NK-92 (cell line): ENCODE results near the gene MLLT1.

ENCODE experiments used
- DNase-seq: peaks from one replicate; lab custom pipeline; 2025; ENCODE audit not compliant: unreplicated experiment; lab: John Stamatoyannopoulos, UW

Gene MLLT1

DNA sequence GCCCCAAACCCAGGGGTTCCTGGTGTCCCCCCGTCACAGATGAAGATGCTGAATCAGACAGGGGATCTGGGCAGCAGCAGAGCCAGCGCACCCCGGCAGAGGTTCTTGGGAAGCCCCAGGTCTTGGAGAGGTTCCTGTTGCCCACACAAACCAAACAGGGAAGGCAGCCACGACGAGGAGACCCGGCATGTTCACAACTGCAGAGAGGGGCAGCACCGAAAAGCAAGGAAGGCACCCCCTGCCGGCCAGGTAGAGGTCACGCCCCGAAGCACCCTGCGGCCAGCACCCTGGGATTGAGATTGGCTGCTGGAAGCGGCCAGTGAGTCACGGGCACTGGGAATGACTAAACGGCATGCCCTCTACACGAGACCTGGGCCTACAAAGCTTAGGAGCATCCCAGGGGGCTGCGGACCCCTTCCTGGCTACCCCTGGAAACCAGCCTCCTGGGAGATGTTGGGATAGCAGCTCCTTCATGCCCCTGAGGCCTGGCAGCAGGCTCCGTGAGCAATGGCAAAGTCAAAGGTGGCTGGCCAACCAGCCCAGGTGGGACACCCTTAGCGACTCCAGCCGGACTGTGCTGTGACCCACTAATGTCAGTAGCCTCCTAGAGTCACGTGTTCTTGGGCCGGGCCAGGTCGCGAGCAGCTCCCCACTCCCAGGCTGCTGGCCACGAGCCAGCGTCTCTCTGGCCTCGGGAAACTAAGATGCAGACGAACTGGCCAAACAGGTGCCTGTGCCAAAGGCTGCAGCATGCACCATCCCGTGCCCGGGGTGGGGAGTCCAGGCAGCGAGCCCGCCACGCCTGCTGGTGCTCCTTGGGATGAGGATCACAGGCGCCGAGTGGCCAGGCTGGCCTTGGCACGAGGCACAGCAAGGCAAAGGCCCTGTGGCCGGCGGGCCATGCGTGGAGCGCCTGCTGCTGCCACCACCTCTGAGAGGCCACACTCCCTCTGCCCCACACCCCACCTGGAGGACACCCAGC lies 43.2 kb downstream of the MLLT1 start:
- DNase-seq = no peak

GRCh38 chr19:6235031-6235951 lies 44.5 kb downstream of the MLLT1 start:
- DNase-seq = no peak

GRCh38 chr19:6234527-6234926 lies 45.2 kb downstream of the MLLT1 start:
- no peak for DNase-seq

DNA sequence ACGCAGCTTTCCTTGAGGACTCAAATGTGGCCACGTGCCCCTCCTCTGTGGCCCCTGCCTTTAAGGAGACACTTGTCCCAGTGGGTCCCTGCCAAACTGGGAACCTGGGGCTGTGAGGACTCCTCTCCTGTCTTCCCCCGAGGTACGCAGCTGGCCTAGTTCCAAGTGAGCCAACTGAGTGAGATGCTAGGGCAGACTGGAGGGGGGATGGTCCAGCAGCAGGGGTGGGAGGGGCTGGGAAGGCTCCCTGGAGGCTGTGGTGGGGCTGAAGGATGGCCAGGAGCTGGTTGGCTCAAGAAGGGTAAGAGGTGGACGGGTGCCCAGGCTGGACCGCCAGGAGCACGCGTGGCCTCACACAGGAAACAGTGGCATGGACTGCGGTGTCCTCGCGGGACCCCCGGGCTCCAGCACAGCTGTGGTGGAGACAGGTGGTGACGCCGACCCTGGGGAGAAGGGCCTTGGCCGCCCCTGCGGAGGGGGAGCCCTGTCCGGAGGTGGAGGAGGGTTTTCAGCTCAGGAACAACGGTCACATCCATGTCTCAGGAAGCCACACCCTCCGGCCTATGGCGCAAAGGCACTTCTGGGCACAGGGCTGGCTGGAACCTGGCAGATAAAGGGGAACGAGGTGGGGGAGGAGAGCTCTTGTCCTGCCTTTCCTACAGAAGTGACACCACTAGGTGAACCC lies 45.8 kb downstream of the MLLT1 start:
- DNase-seq = no peak

- DNase-seq = no peak
Observed at GRCh38 chr19:6233056-6233826, 46.5 kb downstream of the MLLT1 start.

GRCh38 chr19:6232601-6233055 lies 47.1 kb downstream of the MLLT1 start:
- DNase-seq = no peak

DNA sequence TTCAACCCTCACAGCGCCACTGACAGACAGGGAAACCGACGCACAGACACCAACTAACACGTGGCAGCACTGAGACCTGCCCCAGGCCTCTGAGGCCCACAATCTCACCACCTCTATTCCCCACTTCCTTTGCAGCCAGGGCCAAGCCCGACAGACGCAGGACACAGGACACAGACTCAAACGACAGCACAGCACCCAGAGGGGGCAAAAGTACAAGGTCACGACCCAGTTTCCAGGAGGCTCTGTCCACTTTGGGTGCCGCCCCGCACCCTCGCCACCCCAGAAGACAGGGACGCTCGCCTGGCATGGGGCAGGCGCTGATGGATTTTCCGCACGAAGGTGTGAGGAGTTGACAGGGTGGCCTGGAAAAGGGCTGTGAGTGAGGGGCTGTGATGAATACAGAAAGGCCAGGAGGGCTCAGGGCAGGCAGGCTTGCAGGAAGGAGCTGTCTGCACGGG lies 48.8 kb downstream of the MLLT1 start:
- DNase-seq = no peak

- no peak for DNase-seq
Observed at GRCh38 chr19:6229951-6230712, 49.6 kb downstream of the MLLT1 start.

GRCh38 chr19:6229216-6229913 lies 50.4 kb downstream of the MLLT1 start:
- DNase-seq = no peak

- no peak for DNase-seq
Observed at GRCh38 chr19:6228551-6229215, 51.1 kb downstream of the MLLT1 start.

GRCh38 chr19:6227936-6228325 lies 51.8 kb downstream of the MLLT1 start:
- no peak for DNase-seq

GRCh38 chr19:6227156-6227935 lies 52.4 kb downstream of the MLLT1 start:
- DNase-seq = no peak

DNA sequence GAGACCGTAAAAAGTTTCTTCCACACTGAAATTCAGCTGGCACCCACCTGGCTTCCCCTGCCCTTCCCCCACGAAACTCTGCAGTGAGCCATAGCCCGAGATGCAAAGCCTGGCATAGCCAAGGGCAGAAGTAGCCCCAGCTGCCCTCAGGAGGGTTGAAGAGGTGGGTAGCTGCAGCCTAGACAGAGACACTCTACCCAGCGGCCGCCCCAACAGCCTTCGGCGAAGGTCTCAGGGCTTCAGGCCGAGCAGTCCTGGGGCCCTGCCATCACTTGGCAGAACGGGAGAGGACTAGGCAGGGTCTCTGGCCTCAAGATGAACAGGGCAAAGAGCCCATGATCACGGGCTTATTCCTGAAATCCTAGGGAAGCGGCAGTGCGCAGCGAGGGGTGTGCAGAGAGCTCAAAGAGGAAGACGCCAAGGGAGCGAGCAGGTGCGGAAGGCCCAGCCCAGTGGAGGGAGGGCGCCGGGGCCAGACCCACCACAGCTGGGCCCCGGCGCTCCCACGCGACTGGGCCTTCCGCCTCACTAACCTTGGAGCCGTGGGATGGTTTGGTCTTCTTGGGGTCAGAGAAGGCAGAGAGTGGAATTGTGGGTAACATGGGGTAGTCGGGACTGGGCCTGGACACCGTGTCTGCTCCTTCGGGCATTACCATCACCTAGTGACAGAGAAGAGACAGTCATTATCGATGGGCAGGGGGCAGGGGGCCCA lies 53.2 kb downstream of the MLLT1 start:
- no peak for DNase-seq

GRCh38 chr19:6226012-6226411 lies 53.8 kb downstream of the MLLT1 start:
- DNase-seq = no peak

DNA sequence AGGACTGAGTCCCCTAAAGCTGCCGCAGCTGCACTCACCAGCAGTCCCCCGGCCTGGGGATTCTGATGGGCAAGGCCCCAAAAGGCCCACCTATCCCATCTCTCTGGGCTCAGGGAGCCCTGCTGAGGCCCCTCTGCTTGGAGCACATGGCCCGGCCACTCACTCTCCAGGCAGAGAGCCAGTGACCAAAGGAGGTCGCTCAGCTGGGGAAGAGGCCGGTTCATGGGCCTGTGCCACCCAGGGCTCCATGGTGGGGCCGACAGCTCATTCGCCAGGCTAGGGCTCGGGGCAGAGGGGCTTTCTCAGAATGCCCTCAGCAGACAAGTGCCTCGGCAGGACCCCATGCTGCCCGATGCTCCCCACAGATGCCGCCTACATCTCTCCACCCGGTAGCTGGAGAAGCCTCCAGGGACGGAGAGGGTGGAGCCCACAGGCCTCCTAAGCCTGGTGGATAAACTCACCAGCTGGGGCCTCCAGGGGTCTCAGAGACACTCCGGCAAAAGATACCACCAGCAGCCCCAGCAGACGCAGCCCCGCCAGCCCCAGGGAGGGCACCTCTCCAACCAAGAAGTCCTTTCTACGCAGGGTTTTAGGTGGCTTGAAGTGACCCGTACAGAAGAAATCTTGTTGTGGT lies 54.4 kb downstream of the MLLT1 start:
- no peak for DNase-seq

GRCh38 chr19:6224308-6224675 lies 55.5 kb downstream of the MLLT1 start:
- DNase-seq = no peak
